ENCODE results near the gene CARD11.

The CARD11 gene

GRCh38 chr7:2894118-2894940, 149.3 kb downstream of the CARD11 start:
- Histone ChIP-seq H3K36me3 (ENCODE audit: insufficient read depth, low read length) (no peaks in the 10 kb centered on the region), H3K4me1 (ENCODE audit: insufficient read depth, low read length) (no peaks in the 10 kb centered on the region), H3K9me3 (ENCODE audit: low read length) (peaks cover 2% of the 10 kb centered on the region), H3K4me3 (ENCODE audit: low read length) (no peak overlapping the region), H2AFZ (ENCODE audit: low read depth, low read length) (peak overlapping the region; percentile 58), H3K27me3 (ENCODE audit: insufficient read depth, low read length) (no peaks in the 10 kb centered on the region)

- Histone ChIP-seq H3K4me1 (ENCODE audit: insufficient read depth, low read length) (no peaks in the 10 kb centered on the region), H3K27me3 (ENCODE audit: insufficient read depth, low read length) (no peaks in the 10 kb centered on the region), H3K36me3 (ENCODE audit: insufficient read depth, low read length) (no peaks in the 10 kb centered on the region), H2AFZ (ENCODE audit: low read depth, low read length) (no peak overlapping the region), H3K9me3 (ENCODE audit: low read length) (no peaks in the 10 kb centered on the region), H3K4me3 (ENCODE audit: low read length) (no peak overlapping the region)
These were observed 150.2 kb downstream of the CARD11 start for GRCh38 chr7:2893411-2893861.

GRCh38 chr7:2892549-2892948, 151.1 kb downstream of the CARD11 start:
- H3K4me1 ChIP-seq (ENCODE audit: insufficient read depth, low read length), result no peaks in the 10 kb centered on the region
- H3K9me3 ChIP-seq (ENCODE audit: low read length), result no peaks in the 10 kb centered on the region
- no peaks in the 10 kb centered on the region for H3K36me3 ChIP-seq (ENCODE audit: insufficient read depth, low read length)
- no peaks in the 10 kb centered on the region for H3K27me3 ChIP-seq (ENCODE audit: insufficient read depth, low read length)
- H3K4me3 ChIP-seq (ENCODE audit: low read length), result no peak overlapping the region
- no peak overlapping the region for H2AFZ ChIP-seq (ENCODE audit: low read depth, low read length)

- no peaks in the 10 kb centered on the region for H3K27me3 ChIP-seq (ENCODE audit: insufficient read depth, low read length)
- H3K36me3 ChIP-seq (ENCODE audit: insufficient read depth, low read length), result no peaks in the 10 kb centered on the region
- no peaks in the 10 kb centered on the region for H3K4me1 ChIP-seq (ENCODE audit: insufficient read depth, low read length)
- H3K9me3 ChIP-seq (ENCODE audit: low read length), result no peaks in the 10 kb centered on the region
- H3K4me3 ChIP-seq (ENCODE audit: low read length), result no peak overlapping the region
- no peak overlapping the region for H2AFZ ChIP-seq (ENCODE audit: low read depth, low read length)
These were observed 155.9 kb downstream of the CARD11 start for GRCh38 chr7:2887816-2888215.

- Histone ChIP-seq H3K9me3 (ENCODE audit: low read length) (no peaks in the 10 kb centered on the region), H3K27me3 (ENCODE audit: insufficient read depth, low read length) (no peaks in the 10 kb centered on the region), H2AFZ (ENCODE audit: low read depth, low read length) (no peak overlapping the region), H3K4me1 (ENCODE audit: insufficient read depth, low read length) (peaks cover 3% of the 10 kb centered on the region), H3K36me3 (ENCODE audit: insufficient read depth, low read length) (no peaks in the 10 kb centered on the region), H3K4me3 (ENCODE audit: low read length) (no peak overlapping the region)
These were observed 156.8 kb downstream of the CARD11 start for GRCh38 chr7:2886900-2887299.

DNA sequence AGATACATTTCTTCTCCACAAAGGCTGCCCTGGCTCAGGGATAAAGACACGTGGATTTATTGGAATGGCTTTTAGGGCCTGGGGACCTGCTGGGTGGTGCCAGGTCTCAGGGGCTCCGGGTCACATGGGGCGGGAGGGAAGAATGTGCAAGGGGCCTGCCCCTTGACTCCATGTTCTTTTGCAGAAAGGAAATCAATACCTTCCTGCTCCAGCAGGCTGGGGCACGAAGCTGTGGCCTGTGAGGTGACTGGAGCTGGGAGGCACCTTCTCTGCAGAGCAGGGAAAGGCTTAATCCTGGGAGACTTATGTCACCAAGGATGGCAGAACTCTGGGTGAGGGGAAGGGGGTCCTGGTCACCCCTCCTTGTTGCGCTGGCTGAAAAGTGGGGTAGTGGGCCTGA, 157.3 kb downstream of the CARD11 start:
- Histone ChIP-seq H2AFZ (ENCODE audit: low read depth, low read length) (no peak overlapping the region), H3K4me3 (ENCODE audit: low read length) (no peak overlapping the region), H3K9me3 (ENCODE audit: low read length) (no peaks in the 10 kb centered on the region), H3K36me3 (ENCODE audit: insufficient read depth, low read length) (no peaks in the 10 kb centered on the region), H3K4me1 (ENCODE audit: insufficient read depth, low read length) (peaks cover 3% of the 10 kb centered on the region), H3K27me3 (ENCODE audit: insufficient read depth, low read length) (no peaks in the 10 kb centered on the region)

GRCh38 chr7:2884161-2884560, 159.5 kb downstream of the CARD11 start:
- H3K36me3 ChIP-seq (ENCODE audit: insufficient read depth, low read length), result no peaks in the 10 kb centered on the region
- H2AFZ ChIP-seq (ENCODE audit: low read depth, low read length), result no peak overlapping the region
- no peak overlapping the region for H3K4me3 ChIP-seq (ENCODE audit: low read length)
- H3K9me3 ChIP-seq (ENCODE audit: low read length), result no peaks in the 10 kb centered on the region
- no peaks in the 10 kb centered on the region for H3K27me3 ChIP-seq (ENCODE audit: insufficient read depth, low read length)
- H3K4me1 ChIP-seq (ENCODE audit: insufficient read depth, low read length), result peaks cover 3% of the 10 kb centered on the region

DNA sequence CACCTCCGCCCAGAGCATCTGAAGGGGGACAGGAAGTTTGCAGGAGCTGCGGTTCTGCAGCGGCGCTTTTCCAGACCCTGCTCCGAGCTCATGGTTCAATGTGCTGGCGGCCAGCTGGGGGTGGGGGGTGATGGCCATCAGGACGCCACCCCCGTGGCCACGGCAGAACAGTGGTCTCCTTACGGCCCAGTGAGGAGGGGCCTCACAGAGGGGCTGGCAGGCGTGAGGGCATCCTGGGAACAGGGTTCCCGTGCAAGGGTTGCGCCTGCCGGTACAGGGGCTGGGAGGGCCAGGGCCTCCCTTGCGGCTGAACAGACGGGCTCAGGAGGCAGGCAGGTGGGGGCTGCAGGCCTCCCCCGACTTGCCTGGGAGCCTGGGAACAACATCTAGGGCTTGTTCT, 160.6 kb downstream of the CARD11 start:
- H3K27me3 ChIP-seq (ENCODE audit: insufficient read depth, low read length), result no peaks in the 10 kb centered on the region
- peaks cover 3% of the 10 kb centered on the region for H3K4me1 ChIP-seq (ENCODE audit: insufficient read depth, low read length)
- H3K9me3 ChIP-seq (ENCODE audit: low read length), result no peaks in the 10 kb centered on the region
- no peaks in the 10 kb centered on the region for H3K36me3 ChIP-seq (ENCODE audit: insufficient read depth, low read length)
- no peak overlapping the region for H2AFZ ChIP-seq (ENCODE audit: low read depth, low read length)
- H3K4me3 ChIP-seq (ENCODE audit: low read length), result no peak overlapping the region

DNA sequence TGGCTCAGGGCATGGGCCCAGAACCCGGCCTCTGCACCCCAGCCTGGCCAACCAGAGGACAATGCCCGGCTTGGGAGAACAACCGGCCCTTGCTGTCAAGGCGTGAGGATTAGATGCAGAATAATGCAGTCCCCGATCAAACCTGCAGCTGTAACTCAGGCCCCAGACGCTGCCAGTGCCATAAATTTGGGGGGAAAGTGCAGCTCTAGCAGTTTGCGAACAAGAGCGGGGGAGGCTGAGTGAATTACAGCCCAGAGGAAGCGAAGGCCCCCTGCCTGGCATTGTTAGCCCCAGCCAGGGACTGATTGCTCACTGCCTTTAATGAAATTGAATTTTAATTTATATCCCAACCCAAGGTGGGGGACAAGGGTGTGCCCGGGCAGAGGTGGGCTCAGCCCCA, 161.6 kb downstream of the CARD11 start:
- H3K27me3 ChIP-seq (ENCODE audit: insufficient read depth, low read length), result no peaks in the 10 kb centered on the region
- no peaks in the 10 kb centered on the region for H3K36me3 ChIP-seq (ENCODE audit: insufficient read depth, low read length)
- H2AFZ ChIP-seq (ENCODE audit: low read depth, low read length), result no peak overlapping the region
- peaks cover 3% of the 10 kb centered on the region for H3K4me1 ChIP-seq (ENCODE audit: insufficient read depth, low read length)
- H3K9me3 ChIP-seq (ENCODE audit: low read length), result no peaks in the 10 kb centered on the region
- H3K4me3 ChIP-seq (ENCODE audit: low read length), result no peak overlapping the region

DNA sequence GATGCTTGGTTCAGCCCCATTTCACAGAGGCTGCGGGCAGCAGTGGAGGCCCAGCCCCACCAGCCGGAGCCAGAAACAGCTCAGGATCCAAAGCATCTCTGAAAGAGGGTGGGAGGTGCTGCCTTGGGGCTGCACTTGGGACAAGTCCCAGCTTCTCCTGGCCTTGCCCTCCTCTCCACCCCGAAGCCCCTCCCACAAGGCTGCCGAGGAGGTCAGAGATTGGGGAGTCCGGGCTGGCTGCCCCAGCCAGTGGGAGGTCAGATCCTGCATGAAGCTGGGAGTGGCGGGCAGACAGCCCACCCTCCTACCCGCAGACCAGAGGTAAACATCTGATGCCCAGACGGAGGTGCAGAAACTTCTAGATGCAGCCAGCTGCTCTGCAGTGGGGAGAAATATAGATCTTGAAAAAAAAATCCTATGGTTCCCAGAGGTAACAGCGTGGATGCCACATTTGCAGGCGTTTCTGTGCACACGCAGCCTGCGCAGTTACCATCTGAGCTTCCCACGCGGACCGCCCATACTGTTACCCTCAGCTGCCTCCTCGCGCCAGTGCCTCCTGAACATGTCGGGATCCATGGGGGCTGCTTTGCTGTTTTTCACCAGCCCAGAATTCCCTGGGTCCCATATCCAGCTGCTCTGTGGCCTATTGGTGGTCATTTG, 162.7 kb downstream of the CARD11 start:
- no peaks in the 10 kb centered on the region for H3K27me3 ChIP-seq (ENCODE audit: insufficient read depth, low read length)
- no peaks in the 10 kb centered on the region for H3K36me3 ChIP-seq (ENCODE audit: insufficient read depth, low read length)
- no peak overlapping the region for H3K4me3 ChIP-seq (ENCODE audit: low read length)
- no peak overlapping the region for H2AFZ ChIP-seq (ENCODE audit: low read depth, low read length)
- H3K4me1 ChIP-seq (ENCODE audit: insufficient read depth, low read length), result peaks cover 3% of the 10 kb centered on the region
- H3K9me3 ChIP-seq (ENCODE audit: low read length), result no peaks in the 10 kb centered on the region

- no peaks in the 10 kb centered on the region for H3K27me3 ChIP-seq (ENCODE audit: insufficient read depth, low read length)
- H3K9me3 ChIP-seq (ENCODE audit: low read length), result no peaks in the 10 kb centered on the region
- H3K36me3 ChIP-seq (ENCODE audit: insufficient read depth, low read length), result no peaks in the 10 kb centered on the region
- peaks cover 3% of the 10 kb centered on the region for H3K4me1 ChIP-seq (ENCODE audit: insufficient read depth, low read length)
- H2AFZ ChIP-seq (ENCODE audit: low read depth, low read length), result no peak overlapping the region
- no peak overlapping the region for H3K4me3 ChIP-seq (ENCODE audit: low read length)
These were observed 163.6 kb downstream of the CARD11 start for GRCh38 chr7:2880051-2880450.

DNA sequence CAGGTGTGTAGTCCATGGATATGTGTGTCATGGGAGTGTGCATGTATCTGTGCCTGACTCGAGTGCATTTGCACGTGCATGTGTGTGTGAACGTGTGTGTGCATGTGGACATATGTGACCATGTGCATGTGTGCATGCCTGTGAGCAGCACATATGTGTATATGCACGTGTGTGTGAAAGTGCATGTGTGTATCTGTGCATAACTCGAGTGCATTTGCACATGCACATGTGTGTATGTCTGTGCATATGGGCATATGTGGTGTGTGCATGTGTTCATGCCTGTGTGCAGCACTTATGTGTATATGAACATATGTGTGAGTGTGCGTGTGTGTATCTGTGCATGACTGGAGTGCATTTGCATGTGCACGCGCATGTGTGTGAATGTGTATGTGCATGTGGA, 164.3 kb downstream of the CARD11 start:
- H3K36me3 ChIP-seq (ENCODE audit: insufficient read depth, low read length), result no peaks in the 10 kb centered on the region
- peaks cover 3% of the 10 kb centered on the region for H3K4me1 ChIP-seq (ENCODE audit: insufficient read depth, low read length)
- no peak overlapping the region for H3K4me3 ChIP-seq (ENCODE audit: low read length)
- no peaks in the 10 kb centered on the region for H3K27me3 ChIP-seq (ENCODE audit: insufficient read depth, low read length)
- H2AFZ ChIP-seq (ENCODE audit: low read depth, low read length), result no peak overlapping the region
- H3K9me3 ChIP-seq (ENCODE audit: low read length), result no peaks in the 10 kb centered on the region

DNA sequence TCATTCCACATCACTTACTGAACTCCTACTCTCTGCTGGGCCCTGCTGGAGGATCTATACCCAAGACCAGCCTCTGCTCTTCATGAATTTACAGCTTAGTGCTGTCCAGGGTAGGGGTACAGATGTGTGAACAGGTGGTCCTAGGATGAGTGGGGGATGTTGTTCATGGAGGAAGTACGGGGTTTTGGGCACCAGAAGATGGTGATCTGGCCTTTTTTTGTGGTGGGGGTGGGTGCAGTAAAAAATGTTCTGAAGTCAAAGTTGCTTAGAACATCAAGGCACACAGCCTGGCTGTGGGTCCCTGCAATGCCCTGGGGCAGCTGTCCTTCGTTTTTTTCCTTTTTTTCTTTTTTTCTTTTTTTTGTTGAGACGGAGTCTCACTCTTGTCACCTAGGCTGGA, 165.4 kb downstream of the CARD11 start:
- H3K36me3 ChIP-seq (ENCODE audit: insufficient read depth, low read length), result no peaks in the 10 kb centered on the region

More for the DNA sequence above, 165.4 kb downstream of the CARD11 start:
- Histone ChIP-seq H2AFZ (ENCODE audit: low read depth, low read length) (no peak overlapping the region), H3K9me3 (ENCODE audit: low read length) (no peaks in the 10 kb centered on the region), H3K4me1 (ENCODE audit: insufficient read depth, low read length) (peaks cover 3% of the 10 kb centered on the region), H3K4me3 (ENCODE audit: low read length) (no peak overlapping the region), H3K27me3 (ENCODE audit: insufficient read depth, low read length) (no peaks in the 10 kb centered on the region)

Measured in neuron (in vitro differentiated cells).